Naive thymus-derived CD4-positive, alpha-beta T cell (primary cell): ENCODE results near the gene PRR15L. TPM values are rescaled to one million over a fixed set of nuclear protein-coding genes. Genes with fewer than 3 reads are reported as not detected.

Experiments
- ATAC-seq: fragments of 150-1000 bp; cut with Tn5 transposase; 2 replicates; pipeline ENCODE4 v1.10.0; 2021; ENCODE audit warnings: mild to moderate bottlenecking, moderate library complexity
- CTCF ChIA-PET: fragments of 350-600 bp; sonication (Branson Sonifier 250); formaldehyde crosslinking; loops from one replicate; lab custom pipeline; 2021; ENCODE audit warnings: antibody characterized with exemption; lab: Charles Lee
- POLR2A ChIA-PET: fragments of 350-600 bp; sonication (Branson Sonifier 250); formaldehyde crosslinking; loops from one replicate; lab custom pipeline; 2021; ENCODE audit warnings: antibody characterized with exemption, inconsistent platforms; lab: Charles Lee
- DNase-seq, 9 donors: peaks; one replicate each; pipeline versions ENCODE4 v3.0.0 to v3.0.0-alpha.2; 2020 to 2022; ENCODE audit warnings: mixed read lengths in 1 of 9
- H3K27ac ChIP-seq: one replicate; pipeline ENCODE4 v1.7.0; 2013; ENCODE audit warnings: mild to moderate bottlenecking, low read depth, low read length, moderate library complexity
- H3K27me3 ChIP-seq, 2 donors: one replicate each; pipeline ENCODE4 v1.7.0; 2013; ENCODE audit warnings: low read length in 2 of 2, mild to moderate bottlenecking in 2 of 2, moderate library complexity in 2 of 2; ENCODE audit not compliant: control insufficient read depth in 2 of 2, insufficient read depth in 2 of 2
- H3K36me3 ChIP-seq, 3 experiments: 1 replicate in 2 of 3; 2 replicates in 1 of 3; pipeline ENCODE4 v1.7.0; 2013; ENCODE audit warnings: low read length in 3 of 3, mild to moderate bottlenecking in 3 of 3, moderate library complexity in 1 of 3; ENCODE audit not compliant: insufficient read depth in 3 of 3, control insufficient read depth in 2 of 3
- H3K4me1 ChIP-seq, 2 donors: one replicate each; pipeline ENCODE4 v1.7.0; 2013; ENCODE audit warnings: low read length in 2 of 2, mild to moderate bottlenecking in 2 of 2, moderate library complexity in 1 of 2; ENCODE audit not compliant: control insufficient read depth in 2 of 2, insufficient read depth in 2 of 2
- H3K4me3 ChIP-seq: 2 replicates; pipeline ENCODE4 v1.7.0; 2013; ENCODE audit warnings: mild to moderate bottlenecking, low read length
- H3K9me3 ChIP-seq, 3 experiments: 1 replicate in 2 of 3; 2 replicates in 1 of 3; pipeline ENCODE4 v1.7.0; 2013; ENCODE audit warnings: low read length in 3 of 3; ENCODE audit not compliant: control insufficient read depth in 2 of 3
- H3K27ac Mint-ChIP-seq, 9 donors: one replicate each; pipeline ENCODE4 v1.8.0; 2020 to 2022; ENCODE audit warnings: mixed read lengths in 9 of 9, mild to moderate bottlenecking in 8 of 9, moderate library complexity in 5 of 9, inconsistent platforms in 2 of 9
- H3K27me3 Mint-ChIP-seq, 5 donors: one replicate each; pipeline ENCODE4 v1.8.0; 2021 to 2022; ENCODE audit warnings: mixed read lengths in 5 of 5, mild to moderate bottlenecking in 1 of 5
- H3K36me3 Mint-ChIP-seq, 5 donors: one replicate each; pipeline ENCODE4 v1.8.0; 2020 to 2022; ENCODE audit warnings: mixed read lengths in 5 of 5, mild to moderate bottlenecking in 3 of 5, inconsistent platforms in 1 of 5
- H3K4me1 Mint-ChIP-seq, 7 donors: one replicate each; pipeline ENCODE4 v1.8.0; 2020 to 2022; ENCODE audit warnings: mixed read lengths in 7 of 7, mild to moderate bottlenecking in 3 of 7, inconsistent platforms in 1 of 7
- H3K4me3 Mint-ChIP-seq, 10 donors: one replicate each; pipeline ENCODE4 v1.8.0; 2020 to 2022; ENCODE audit warnings: mild to moderate bottlenecking in 10 of 10, mixed read lengths in 10 of 10, moderate library complexity in 6 of 10, inconsistent platforms in 2 of 10
- H3K9me3 Mint-ChIP-seq, 11 donors: one replicate each; pipeline ENCODE4 v1.8.0; 2020 to 2022; ENCODE audit warnings: mixed read lengths in 11 of 11, mild to moderate bottlenecking in 4 of 11, inconsistent platforms in 1 of 11, moderate library complexity in 1 of 11
- intact Hi-C, 2 donors: fragments of 100-400 bp; cut with micrococcal nuclease; formaldehyde crosslinking; loops; one replicate each; pipeline ENCODE4 v1.15.1; 2023
- polyA plus RNA-seq, 2 donors: library from polyadenylated mRNA; unstranded; fragments of 300-500 nt; fragmentation: Illumina TruSeq; gene quantifications; one replicate each; pipeline ENCODE4 v1.2.3, GENCODE V29; 2021
- total RNA-seq, 6 experiments: library from RNA in 5 of 6; stranded (reverse) in 5 of 6; gene quantifications; 1 replicate in 5 of 6; 2 replicates in 1 of 6; pipeline ENCODE4 v1.2.3 and lab custom pipeline; 2021 to 2026

The PRR15L gene, protein sequence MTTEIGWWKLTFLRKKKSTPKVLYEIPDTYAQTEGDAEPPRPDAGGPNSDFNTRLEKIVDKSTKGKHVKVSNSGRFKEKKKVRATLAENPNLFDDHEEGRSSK
- total RNA-seq (not detected), polyA plus RNA-seq (under 1 TPM in 1 of 2 donors, not detected in 1; 0.32 TPM), total RNA-seq (lab: John Stamatoyannopoulos, UW) (not detected)

DNA sequence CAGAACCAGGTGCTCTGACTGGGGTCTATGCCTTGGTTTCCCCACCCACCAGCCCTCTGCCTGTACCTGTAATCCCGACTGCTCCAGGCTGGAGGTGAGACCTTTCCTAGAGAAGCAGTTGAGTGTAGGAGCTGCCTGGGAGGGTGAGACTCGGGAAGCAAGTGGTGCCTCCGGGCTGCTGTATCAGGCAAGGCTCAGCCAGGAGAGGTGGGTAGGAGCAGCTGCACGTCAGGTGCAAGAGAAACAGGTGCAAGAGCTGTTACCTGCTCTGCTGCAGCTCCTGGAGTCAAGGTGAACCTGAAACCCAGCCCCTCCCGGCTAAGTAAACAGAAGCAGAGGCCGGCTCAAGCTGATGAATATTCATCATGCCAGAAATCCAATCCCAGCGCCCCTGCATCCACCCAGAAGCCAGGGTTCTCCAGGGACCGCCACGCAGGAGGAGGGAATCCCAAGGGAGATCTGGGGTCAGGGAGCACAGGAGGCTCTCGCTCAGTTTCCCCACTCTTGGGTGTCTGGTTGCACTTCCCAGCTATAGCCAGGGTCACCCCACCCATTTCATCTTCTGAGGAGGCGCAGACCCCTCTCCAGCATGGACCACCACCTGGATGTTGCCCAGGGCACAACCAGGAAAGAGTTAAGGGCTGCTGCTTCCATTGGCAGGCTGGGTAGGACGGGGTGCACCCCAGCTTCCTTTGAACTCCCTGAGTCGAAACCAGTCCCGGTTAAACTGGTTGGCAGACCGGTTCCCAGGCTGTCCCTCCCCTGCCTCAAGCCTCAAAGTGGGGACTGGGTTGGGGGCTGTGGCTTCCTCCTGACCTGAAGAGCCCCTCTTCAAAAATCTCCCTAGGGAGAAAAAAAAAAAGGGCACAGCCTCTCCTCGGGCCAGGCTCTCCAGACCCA lies at the start of gene PRR15L:
TSS of gene PRR15L (minus strand) at position 293 of the 900 bp plus-strand sequence. CDS start 4,649 bp downstream, outside the sequence.
- intact Hi-C loops = no loop called here
- no peak within 1 kb of the TSS for H3K27ac Mint-ChIP-seq
- no peaks in the 10 kb centered on the region for H3K4me1 Mint-ChIP-seq
- Histone ChIP-seq H3K4me3 (no peak within 1 kb of the TSS), H3K27ac (no peak within 1 kb of the TSS), H3K9me3 (no peaks in the 10 kb centered on the region), H3K36me3 (peaks cover 0 to 8% (median 0%) of the 10 kb centered on the region in 3 experiments), H3K27me3 (no peaks in the 10 kb centered on the region), H3K4me1 (no peaks in the 10 kb centered on the region)
- ChIA-PET POLR2A (interaction anchor here (0.5 kb wide), 1 partner anchor 11 kb away, joined by 5 read pairs; no protein-coding TSS in a partner anchor), CTCF (no interaction called here)
- ATAC-seq (no peak), DNase-seq (no peak)
- peaks cover 0 to 13% (median 2%) of the 10 kb centered on the region in 5 donors for H3K36me3 Mint-ChIP-seq
- H3K9me3 Mint-ChIP-seq = no peaks in the 10 kb centered on the region
- H3K27me3 Mint-ChIP-seq = no peaks in the 10 kb centered on the region
- no peak within 1 kb of the TSS for H3K4me3 Mint-ChIP-seq

DNA sequence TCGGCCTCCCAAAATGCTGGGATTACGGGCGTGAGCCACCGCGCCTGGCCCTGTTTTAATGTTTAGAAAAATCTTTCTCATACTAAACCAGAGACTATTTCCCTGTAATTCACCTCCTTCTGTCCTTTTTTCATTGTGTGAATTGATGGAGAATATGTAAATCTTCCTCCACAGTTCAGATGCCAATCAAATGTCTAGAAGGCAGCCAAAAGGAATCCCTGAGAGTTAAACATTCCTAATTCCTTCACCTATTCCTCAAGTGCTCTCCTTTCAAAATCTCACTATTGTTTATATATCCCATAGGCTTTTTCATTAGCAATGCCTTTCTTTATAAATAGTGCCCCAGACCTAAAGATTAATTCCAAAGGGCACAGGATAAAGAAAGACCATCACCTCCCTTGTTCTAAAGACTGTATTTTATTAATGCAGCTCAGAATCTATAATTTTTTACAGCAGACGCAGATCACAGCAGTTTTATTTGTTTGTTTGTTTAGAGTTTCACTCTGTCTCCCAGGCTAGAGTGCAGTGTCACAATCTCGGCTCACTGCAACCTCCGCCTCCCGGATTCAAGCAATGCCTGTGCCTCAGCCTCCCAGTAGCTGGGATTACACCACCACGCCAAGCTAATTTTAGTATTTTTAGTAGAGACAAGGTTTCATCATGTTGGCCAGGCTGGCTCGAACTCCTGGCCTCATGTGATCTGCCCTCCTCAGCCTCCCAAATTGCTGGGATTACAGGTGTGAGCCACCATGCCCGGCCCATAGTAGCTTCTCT lies 49.4 kb upstream of the PRR15L start:
- no peaks in the 10 kb centered on the region for H3K36me3 Mint-ChIP-seq
- ChIA-PET CTCF (interaction anchor here (0.6 kb wide), 1 partner anchor 57 kb away, joined by 4 read pairs; no protein-coding TSS in a partner anchor), POLR2A (no interaction called here)
- Histone ChIP-seq H3K36me3 (no peaks in the 10 kb centered on the region), H3K4me3 (no peak overlapping the region), H3K27me3 (peaks cover 0 to 7% of the 10 kb centered on the region in 2 donors), H3K9me3 (no peaks in the 10 kb centered on the region), H3K27ac (no peak overlapping the region), H3K4me1 (peaks cover 9% of the 10 kb centered on the region in 2 donors)
- intact Hi-C loops = no loop called here
- DNase-seq (no peak), ATAC-seq (no peak)
- H3K4me1 Mint-ChIP-seq = peaks cover 9 to 30% (median 10%) of the 10 kb centered on the region in 7 donors
- H3K4me3 Mint-ChIP-seq = no peak overlapping the region
- no peaks in the 10 kb centered on the region for H3K9me3 Mint-ChIP-seq
- H3K27me3 Mint-ChIP-seq = peaks cover 36 to 59% (median 38%) of the 10 kb centered on the region in 5 donors
- H3K27ac Mint-ChIP-seq = no peak overlapping the region

DNA sequence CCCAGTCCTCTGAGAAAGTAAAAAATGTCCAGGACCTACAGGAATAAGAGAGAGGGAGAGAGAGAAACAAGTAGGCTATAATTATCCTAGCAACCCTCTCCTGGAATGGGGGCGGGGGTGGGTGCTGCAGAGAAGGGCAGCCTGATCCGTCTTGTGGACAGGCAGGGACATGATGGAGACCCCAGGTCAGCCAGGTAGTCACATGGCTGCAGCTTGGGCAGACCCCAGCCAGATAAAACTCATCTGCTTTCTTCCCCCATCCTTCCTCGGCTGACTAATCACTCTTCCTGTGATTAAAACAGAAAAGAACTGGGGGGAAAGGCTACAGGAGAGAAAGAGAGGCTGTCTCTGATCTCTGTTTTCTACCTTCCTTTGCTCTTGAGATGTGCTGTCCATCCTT lies 47.3 kb upstream of the PRR15L start:
- POLR2A ChIA-PET = no interaction called here
- Mint-ChIP-seq H3K27ac (no peak overlapping the region), H3K36me3 (no peaks in the 10 kb centered on the region), H3K4me3 (no peak overlapping the region), H3K27me3 (peaks cover 26 to 38% (median 31%) of the 10 kb centered on the region in 5 donors), H3K9me3 (no peaks in the 10 kb centered on the region), H3K4me1 (peaks cover 0 to 21% (median 0%) of the 10 kb centered on the region in 7 donors)
- no peak for DNase-seq
- no peaks in the 10 kb centered on the region for H3K27me3 ChIP-seq
- no peaks in the 10 kb centered on the region for H3K9me3 ChIP-seq
- H3K4me3 ChIP-seq = no peak overlapping the region
- no peaks in the 10 kb centered on the region for H3K4me1 ChIP-seq
- CTCF ChIA-PET = no interaction called here
- no peak overlapping the region for H3K27ac ChIP-seq
- no peaks in the 10 kb centered on the region for H3K36me3 ChIP-seq
- intact Hi-C loops = no loop called here
- ATAC-seq = no peak

DNA sequence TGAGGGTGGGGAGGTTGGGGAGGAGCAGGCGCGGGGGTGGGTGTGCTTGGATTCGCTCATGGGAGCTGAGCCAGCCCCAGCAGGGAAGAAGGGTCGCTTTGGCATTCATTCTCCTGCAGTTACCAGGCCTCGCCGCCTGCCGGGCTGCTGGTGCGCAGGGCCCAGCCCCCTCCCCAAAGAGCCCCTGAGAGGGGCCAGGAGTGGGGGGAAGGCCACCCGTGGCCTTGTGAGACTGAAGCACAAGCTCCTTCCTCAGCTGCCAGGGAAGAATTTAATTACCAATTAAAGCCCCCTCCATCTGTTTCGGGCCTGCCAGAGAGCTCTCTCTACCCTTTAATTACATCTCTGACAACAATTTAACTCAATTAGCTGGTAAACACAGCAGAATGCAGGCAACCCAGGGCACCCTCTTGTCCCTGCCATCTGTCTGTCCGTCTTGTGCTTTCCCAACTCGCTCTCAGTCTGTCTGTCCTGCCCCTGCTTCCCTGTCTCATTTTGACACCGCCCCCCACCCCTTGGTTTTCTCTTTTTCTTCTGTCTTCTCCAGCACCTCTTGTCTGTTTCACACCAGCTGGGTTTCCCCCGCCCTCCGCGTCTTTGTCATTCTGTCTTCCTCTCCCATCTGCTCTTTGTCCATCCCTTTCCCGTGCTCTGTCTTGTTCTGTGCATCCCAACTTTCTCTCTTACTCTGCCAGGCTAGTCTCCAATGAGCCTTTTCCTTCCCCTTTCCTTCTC lies 45.9 kb upstream of the PRR15L start:
- H3K4me1 Mint-ChIP-seq = peaks cover 0 to 23% (median 6%) of the 10 kb centered on the region in 7 donors
- no peak overlapping the region for H3K27ac ChIP-seq
- H3K27me3 ChIP-seq = no peaks in the 10 kb centered on the region
- H3K9me3 Mint-ChIP-seq = no peaks in the 10 kb centered on the region
- POLR2A ChIA-PET = no interaction called here
- no peak for DNase-seq
- no peak overlapping the region for H3K27ac Mint-ChIP-seq
- CTCF ChIA-PET = no interaction called here
- H3K4me3 ChIP-seq = no peak overlapping the region
- H3K4me3 Mint-ChIP-seq = no peak overlapping the region
- H3K36me3 ChIP-seq = no peaks in the 10 kb centered on the region
- intact Hi-C loops = no loop called here
- H3K4me1 ChIP-seq = no peaks in the 10 kb centered on the region
- peaks cover 18 to 28% (median 22%) of the 10 kb centered on the region in 5 donors for H3K27me3 Mint-ChIP-seq
- no peaks in the 10 kb centered on the region for H3K36me3 Mint-ChIP-seq
- no peaks in the 10 kb centered on the region for H3K9me3 ChIP-seq
- no peak for ATAC-seq

DNA sequence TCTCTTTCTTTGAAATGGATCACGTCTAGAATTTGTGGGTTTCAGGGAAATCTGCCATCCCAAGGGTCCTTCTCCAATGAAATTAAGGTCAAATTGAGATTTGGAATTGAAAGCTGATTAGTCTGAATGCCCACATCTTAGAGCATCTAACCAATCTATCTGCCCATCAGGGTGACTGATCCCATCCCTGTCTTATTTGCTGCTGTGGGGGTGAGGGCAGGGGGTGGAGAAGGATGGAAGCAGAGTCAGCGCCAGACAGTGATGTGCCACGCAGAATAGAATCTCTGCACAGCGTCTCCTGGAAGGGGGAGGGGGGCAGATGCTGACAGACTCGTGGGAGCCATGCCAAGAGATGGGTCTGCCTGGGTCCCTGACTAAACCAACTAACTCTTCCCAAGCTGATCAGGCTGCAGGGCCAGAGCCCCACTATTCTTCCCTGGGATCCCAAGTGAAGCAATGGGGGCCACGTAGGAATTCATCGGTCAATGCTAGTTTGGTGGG lies 45.3 kb upstream of the PRR15L start:
- no peaks in the 10 kb centered on the region for H3K36me3 ChIP-seq
- Mint-ChIP-seq H3K27ac (no peak overlapping the region), H3K4me3 (no peak overlapping the region), H3K9me3 (no peaks in the 10 kb centered on the region), H3K27me3 (peaks cover 14 to 25% (median 18%) of the 10 kb centered on the region in 5 donors), H3K4me1 (peaks cover 0 to 23% (median 6%) of the 10 kb centered on the region in 7 donors), H3K36me3 (no peaks in the 10 kb centered on the region)
- H3K4me1 ChIP-seq = no peaks in the 10 kb centered on the region
- no peak overlapping the region for H3K27ac ChIP-seq
- H3K27me3 ChIP-seq = no peaks in the 10 kb centered on the region
- ChIA-PET CTCF (no interaction called here), POLR2A (no interaction called here)
- DNase-seq (no peak), ATAC-seq (no peak)
- H3K9me3 ChIP-seq = no peaks in the 10 kb centered on the region
- no peak overlapping the region for H3K4me3 ChIP-seq
- intact Hi-C loops = no loop called here
